ENCODE data around the gene TKFC. TPM values are rescaled to one million over a fixed set of nuclear protein-coding genes. Genes with fewer than 3 reads are reported as not detected.

TKFC gene
- total RNA-seq, 4 donors from 2014 or later: 12.9 to 24.2 (median 14.8) TPM

DNA sequence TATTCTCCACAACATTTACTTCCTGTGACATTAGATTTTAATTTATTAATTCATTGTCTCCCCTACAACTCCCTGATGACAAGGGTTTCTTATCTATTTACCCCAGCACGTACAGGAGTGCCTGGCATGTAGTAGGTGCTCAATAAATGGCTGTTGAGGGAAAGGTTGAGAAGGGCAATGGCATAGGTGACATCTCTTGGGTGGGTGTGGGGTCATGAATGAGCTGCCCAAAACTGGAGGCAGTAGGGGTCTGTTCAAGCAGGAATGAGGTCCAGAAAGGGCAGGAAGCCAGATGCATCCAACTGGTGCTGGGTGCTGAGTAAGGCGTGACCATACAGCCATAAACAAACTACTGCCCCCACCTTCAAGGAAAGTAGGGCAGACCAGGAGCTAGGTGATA, 40.7 kb upstream of the TKFC start:
- no peak overlapping the region for H3K4me3 ChIP-seq
- DNase-seq (ENCODE audit: extremely low spot score): no peak
- peaks cover 24 to 30% (median 28%) of the 10 kb centered on the region in 4 donors for H3K4me1 ChIP-seq
- no peaks in the 10 kb centered on the region for H3K36me3 ChIP-seq
- TF ChIP-seq, protein P1, sequence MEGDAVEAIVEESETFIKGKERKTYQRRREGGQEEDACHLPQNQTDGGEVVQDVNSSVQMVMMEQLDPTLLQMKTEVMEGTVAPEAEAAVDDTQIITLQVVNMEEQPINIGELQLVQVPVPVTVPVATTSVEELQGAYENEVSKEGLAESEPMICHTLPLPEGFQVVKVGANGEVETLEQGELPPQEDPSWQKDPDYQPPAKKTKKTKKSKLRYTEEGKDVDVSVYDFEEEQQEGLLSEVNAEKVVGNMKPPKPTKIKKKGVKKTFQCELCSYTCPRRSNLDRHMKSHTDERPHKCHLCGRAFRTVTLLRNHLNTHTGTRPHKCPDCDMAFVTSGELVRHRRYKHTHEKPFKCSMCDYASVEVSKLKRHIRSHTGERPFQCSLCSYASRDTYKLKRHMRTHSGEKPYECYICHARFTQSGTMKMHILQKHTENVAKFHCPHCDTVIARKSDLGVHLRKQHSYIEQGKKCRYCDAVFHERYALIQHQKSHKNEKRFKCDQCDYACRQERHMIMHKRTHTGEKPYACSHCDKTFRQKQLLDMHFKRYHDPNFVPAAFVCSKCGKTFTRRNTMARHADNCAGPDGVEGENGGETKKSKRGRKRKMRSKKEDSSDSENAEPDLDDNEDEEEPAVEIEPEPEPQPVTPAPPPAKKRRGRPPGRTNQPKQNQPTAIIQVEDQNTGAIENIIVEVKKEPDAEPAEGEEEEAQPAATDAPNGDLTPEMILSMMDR (IDR thresholded peaks at IDR 0.05): no peak
- TF ChIP-seq POLR2A (IDR thresholded peaks at IDR 0.05; ENCODE audit: low read depth) (no peak), EP300 (IDR thresholded peaks at IDR 0.05) (no peak), POLR2AphosphoS5 (IDR thresholded peaks at IDR 0.05) (no peak)
- intact Hi-C loops (cut with DNase I): no loop called here
- 94% methylated on average over 2 of the region's 2 CpGs for WGBS
- H3K27ac ChIP-seq (replicated peaks in 1 of 4): no peak overlapping the region
- no peaks in the 10 kb centered on the region for H3K9me3 ChIP-seq
- H3K27me3 ChIP-seq: peaks cover 0 to 50% (median 7%) of the 10 kb centered on the region in 4 donors

DNA sequence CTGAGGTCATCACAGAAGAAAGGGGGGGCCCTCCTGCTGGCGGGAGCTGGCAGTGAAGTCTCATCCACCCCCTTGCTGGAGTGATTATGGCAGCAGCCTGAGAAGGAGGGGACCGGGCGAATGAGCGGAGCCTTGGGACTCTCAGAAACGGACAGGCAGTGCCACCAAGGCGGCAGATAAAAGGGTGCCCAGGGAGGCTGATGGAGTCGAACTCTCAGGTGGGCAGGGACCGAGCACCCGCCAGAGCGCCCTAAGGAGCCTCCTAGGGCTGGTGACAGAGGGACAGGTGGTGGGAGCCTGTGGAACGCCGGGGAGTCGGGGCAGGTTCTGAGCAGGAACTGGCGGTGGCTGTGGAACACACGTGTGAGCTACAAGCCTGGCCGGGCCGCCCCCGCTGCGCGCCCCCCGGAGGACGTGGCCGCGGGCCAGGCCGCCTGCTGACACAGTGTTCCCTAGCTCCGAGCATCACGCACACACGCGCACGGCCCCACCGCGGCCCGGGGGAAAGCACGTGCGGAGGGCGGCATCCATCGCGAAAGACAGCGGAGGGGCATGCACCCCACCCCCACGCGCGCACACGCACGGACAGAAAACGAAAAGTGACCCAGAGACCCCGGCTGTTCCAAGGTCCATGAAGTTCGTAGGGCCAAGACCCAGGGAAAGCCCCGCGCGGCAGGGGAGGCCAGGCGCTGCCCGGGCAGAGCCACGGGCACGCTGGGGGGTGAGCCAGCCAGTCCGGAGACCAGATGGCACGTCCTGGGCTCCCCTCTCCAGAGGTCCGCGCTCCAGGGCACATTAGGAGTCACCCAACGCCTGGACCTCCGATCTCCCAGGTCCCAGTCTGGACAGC, 38.9 kb upstream of the TKFC start:
- H3K27me3 ChIP-seq: peaks cover 0 to 50% (median 7%) of the 10 kb centered on the region in 4 donors
- H3K27ac ChIP-seq (replicated peaks in 1 of 4): peak overlapping the region in 1 of 4 donors; percentile 52
- no peak for DNase-seq (ENCODE audit: extremely low spot score)
- intact Hi-C loops (cut with DNase I): no loop called here
- H3K4me3 ChIP-seq: peak overlapping the region; percentile 59 to 71 (median 64)
- H3K4me1 ChIP-seq: peaks cover 35 to 43% (median 42%) of the 10 kb centered on the region in 4 donors
- H3K36me3 ChIP-seq: peaks cover 0 to 11% (median 5%) of the 10 kb centered on the region in 4 donors
- 3% methylated on average over 21 of the region's 60 CpGs for WGBS
- TF ChIP-seq, protein P1 (IDR thresholded peaks at IDR 0.05): no peak
- peak; percentile 31 to 50 for TF ChIP-seq POLR2AphosphoS5 (IDR thresholded peaks at IDR 0.05)
- no peaks in the 10 kb centered on the region for H3K9me3 ChIP-seq

DNA sequence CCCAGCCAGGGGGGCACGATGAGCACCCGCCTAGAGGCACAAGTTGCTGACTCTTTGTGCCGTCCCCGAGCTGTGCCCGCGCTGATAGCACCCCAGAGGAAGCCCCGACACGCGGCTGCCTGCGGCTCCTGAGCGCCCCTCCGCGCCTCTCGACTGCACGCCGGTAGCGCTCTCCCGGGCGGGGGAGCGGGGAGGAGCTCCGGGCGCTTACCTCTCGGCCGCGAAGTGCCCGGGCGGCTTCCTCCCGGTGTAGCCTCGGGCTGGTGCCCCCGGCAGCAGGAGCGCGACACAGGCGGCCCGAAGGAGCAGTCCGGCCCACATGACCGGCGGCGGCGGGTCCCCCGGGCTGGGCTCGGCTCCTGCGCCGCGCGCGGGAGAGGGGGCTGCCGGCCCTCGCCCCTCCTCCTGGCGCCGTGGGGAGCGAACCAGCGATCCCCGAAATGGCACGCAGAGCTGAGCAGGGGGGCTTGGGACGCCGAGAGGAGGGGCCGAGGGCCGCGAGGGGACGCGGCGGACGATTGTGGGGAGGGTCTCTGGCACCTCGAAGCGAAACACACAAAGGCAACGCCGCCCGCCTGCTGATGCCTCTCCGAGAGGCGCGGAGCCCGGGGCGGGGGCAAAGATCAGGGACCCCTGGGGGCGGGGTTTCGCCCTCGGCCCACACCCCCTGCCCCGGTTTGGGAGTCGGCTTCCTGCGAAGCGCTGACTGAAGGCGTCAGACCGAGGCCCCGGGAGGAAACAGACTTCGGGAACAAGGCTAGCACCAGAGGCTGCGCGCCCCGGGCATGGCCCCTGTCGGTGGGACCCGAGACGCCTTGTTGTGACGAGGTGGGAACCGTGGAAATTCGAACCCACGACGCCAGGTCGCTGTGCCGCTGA, 38.1 kb upstream of the TKFC start, which contains the start of gene VWCE:
VWCE (minus strand) TSS at position 600 of the 879 bp plus-strand sequence; CDS start at position 321, 279 bp downstream.
- WGBS: 3% methylated on average over 18 of the region's 97 CpGs
- peak within 1 kb of the TSS in 2 of 4 donors; percentile 28 to 52 for H3K27ac ChIP-seq (replicated peaks in 1 of 4)
- TF ChIP-seq, protein P1 (IDR thresholded peaks at IDR 0.05): no peak
- peaks cover 35 to 43% (median 42%) of the 10 kb centered on the region in 4 donors for H3K4me1 ChIP-seq
- intact Hi-C loops (cut with DNase I): no loop called here
- peaks cover 3 to 20% (median 13%) of the 10 kb centered on the region in 4 donors for H3K36me3 ChIP-seq
- H3K27me3 ChIP-seq: peaks cover 0 to 50% (median 7%) of the 10 kb centered on the region in 4 donors
- DNase-seq (ENCODE audit: extremely low spot score): no peak
- H3K4me3 ChIP-seq: peak within 1 kb of the TSS; percentile 59 to 71 (median 64)
- H3K9me3 ChIP-seq: no peaks in the 10 kb centered on the region

DNA sequence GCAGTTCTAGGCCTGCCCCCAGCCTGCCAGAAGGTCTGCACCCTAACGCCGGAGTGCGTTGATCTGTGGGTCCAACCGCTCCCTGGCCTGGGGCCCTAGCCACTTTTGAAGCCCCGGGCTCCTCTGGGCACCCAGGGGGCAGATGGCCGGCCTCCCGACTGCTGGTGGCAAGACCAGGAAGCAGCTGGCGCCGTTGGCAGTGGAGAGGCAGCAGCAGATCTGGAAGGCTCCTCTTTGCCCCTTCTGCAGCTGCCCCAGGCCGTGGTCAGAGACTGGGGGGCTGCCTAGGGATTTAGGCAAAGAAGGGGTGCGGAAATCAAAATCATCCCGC, 37.5 kb upstream of the TKFC start:
- WGBS: 82% methylated on average over 6 of the region's 12 CpGs

More for the DNA sequence above, 37.5 kb upstream of the TKFC start:
- Histone ChIP-seq H3K27ac (replicated peaks in 1 of 4) (peak overlapping the region in 1 of 4 donors; percentile 28), H3K36me3 (peaks cover 9 to 26% (median 19%) of the 10 kb centered on the region in 4 donors), H3K9me3 (no peaks in the 10 kb centered on the region), H3K4me3 (peak overlapping the region; percentile 59 to 71 (median 64)), H3K27me3 (peaks cover 0 to 50% (median 7%) of the 10 kb centered on the region in 4 donors), H3K4me1 (peaks cover 35 to 43% (median 42%) of the 10 kb centered on the region in 4 donors)
- intact Hi-C loops (cut with DNase I): no loop called here
- TF ChIP-seq POLR2AphosphoS5 (IDR thresholded peaks at IDR 0.05): no peak
- no peak for TF ChIP-seq EP300 (IDR thresholded peaks at IDR 0.05)
- TF ChIP-seq, protein P1 (IDR thresholded peaks at IDR 0.05): no peak
- no peak for TF ChIP-seq POLR2A (IDR thresholded peaks at IDR 0.05; ENCODE audit: low read depth)
- no peak for DNase-seq (ENCODE audit: extremely low spot score)

Measured in esophagus muscularis mucosa (tissue), 4 donors.